Measurements from ENCODE around the gene TMEM126A. TPM values are rescaled to one million over a fixed set of nuclear protein-coding genes. Genes with fewer than 3 reads are reported as not detected.
"Not testable (repeated sequence)": the region's sequence is repeated elsewhere in the genome, so short reads cannot be mapped to it uniquely, and the experiment has no call there.

TMEM126A gene
- total and polyA plus RNA-seq, 2 experiments from 2014 or later: 24.7 to 71.1 TPM

DNA sequence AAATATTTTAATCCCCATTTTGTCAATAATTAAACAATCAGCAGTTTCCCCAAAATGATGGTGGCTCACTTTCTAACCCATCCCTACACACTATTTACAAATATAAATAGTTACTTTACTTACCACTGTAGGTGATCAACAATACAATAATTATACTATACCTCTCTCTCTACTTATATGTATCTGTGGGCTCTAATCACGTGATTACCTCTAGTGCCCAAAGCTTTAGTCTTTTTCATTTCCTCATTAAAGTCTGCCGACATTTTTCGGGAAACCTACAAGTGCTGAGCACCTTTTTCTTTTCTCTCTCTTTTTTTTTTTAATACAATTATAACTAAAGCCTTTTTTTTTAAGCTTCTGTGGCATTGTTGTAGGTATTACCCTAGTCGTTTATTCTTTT lies 44.5 kb upstream of the TMEM126A start (continued):
- TF ChIP-seq, protein P1, sequence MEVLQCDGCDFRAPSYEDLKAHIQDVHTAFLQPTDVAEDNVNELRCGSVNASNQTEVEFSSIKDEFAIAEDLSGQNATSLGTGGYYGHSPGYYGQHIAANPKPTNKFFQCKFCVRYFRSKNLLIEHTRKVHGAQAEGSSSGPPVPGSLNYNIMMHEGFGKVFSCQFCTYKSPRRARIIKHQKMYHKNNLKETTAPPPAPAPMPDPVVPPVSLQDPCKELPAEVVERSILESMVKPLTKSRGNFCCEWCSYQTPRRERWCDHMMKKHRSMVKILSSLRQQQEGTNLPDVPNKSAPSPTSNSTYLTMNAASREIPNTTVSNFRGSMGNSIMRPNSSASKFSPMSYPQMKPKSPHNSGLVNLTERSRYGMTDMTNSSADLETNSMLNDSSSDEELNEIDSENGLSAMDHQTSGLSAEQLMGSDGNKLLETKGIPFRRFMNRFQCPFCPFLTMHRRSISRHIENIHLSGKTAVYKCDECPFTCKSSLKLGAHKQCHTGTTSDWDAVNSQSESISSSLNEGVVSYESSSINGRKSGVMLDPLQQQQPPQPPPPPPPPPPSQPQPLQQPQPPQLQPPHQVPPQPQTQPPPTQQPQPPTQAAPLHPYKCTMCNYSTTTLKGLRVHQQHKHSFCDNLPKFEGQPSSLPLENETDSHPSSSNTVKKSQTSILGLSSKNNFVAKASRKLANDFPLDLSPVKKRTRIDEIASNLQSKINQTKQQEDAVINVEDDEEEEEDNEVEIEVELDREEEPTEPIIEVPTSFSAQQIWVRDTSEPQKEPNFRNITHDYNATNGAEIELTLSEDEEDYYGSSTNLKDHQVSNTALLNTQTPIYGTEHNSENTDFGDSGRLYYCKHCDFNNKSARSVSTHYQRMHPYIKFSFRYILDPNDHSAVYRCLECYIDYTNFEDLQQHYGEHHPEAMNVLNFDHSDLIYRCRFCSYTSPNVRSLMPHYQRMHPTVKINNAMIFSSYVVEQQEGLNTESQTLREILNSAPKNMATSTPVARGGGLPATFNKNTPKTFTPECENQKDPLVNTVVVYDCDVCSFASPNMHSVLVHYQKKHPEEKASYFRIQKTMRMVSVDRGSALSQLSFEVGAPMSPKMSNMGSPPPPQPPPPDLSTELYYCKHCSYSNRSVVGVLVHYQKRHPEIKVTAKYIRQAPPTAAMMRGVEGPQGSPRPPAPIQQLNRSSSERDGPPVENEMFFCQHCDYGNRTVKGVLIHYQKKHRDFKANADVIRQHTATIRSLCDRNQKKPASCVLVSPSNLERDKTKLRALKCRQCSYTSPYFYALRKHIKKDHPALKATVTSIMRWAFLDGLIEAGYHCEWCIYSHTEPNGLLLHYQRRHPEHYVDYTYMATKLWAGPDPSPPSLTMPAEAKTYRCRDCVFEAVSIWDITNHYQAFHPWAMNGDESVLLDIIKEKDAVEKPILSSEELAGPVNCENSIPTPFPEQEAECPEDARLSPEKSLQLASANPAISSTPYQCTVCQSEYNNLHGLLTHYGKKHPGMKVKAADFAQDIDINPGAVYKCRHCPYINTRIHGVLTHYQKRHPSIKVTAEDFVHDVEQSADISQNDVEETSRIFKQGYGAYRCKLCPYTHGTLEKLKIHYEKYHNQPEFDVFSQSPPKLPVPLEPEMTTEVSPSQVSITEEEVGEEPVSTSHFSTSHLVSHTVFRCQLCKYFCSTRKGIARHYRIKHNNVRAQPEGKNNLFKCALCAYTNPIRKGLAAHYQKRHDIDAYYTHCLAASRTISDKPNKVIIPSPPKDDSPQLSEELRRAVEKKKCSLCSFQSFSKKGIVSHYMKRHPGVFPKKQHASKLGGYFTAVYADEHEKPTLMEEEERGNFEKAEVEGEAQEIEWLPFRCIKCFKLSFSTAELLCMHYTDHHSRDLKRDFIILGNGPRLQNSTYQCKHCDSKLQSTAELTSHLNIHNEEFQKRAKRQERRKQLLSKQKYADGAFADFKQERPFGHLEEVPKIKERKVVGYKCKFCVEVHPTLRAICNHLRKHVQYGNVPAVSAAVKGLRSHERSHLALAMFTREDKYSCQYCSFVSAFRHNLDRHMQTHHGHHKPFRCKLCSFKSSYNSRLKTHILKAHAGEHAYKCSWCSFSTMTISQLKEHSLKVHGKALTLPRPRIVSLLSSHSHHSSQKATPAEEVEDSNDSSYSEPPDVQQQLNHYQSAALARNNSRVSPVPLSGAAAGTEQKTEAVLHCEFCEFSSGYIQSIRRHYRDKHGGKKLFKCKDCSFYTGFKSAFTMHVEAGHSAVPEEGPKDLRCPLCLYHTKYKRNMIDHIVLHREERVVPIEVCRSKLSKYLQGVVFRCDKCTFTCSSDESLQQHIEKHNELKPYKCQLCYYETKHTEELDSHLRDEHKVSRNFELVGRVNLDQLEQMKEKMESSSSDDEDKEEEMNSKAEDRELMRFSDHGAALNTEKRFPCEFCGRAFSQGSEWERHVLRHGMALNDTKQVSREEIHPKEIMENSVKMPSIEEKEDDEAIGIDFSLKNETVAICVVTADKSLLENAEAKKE (CRISPR knock-in tag; IDR thresholded peaks at IDR 0.05): no peak
- TF ChIP-seq EZH2phosphoT487 (IDR thresholded peaks at IDR 0.05; ENCODE audit: unreplicated experiment) (no peak), EZH2 (IDR thresholded peaks at IDR 0.05; ENCODE audit: low read depth, unreplicated experiment) (no peak), STAT1 (IDR thresholded peaks at IDR 0.05; ENCODE audit: unreplicated experiment) (no peak), ZNF114 (CRISPR knock-in tag; IDR thresholded peaks at IDR 0.05) (no peak)
- TF ChIP-seq, protein P2, sequence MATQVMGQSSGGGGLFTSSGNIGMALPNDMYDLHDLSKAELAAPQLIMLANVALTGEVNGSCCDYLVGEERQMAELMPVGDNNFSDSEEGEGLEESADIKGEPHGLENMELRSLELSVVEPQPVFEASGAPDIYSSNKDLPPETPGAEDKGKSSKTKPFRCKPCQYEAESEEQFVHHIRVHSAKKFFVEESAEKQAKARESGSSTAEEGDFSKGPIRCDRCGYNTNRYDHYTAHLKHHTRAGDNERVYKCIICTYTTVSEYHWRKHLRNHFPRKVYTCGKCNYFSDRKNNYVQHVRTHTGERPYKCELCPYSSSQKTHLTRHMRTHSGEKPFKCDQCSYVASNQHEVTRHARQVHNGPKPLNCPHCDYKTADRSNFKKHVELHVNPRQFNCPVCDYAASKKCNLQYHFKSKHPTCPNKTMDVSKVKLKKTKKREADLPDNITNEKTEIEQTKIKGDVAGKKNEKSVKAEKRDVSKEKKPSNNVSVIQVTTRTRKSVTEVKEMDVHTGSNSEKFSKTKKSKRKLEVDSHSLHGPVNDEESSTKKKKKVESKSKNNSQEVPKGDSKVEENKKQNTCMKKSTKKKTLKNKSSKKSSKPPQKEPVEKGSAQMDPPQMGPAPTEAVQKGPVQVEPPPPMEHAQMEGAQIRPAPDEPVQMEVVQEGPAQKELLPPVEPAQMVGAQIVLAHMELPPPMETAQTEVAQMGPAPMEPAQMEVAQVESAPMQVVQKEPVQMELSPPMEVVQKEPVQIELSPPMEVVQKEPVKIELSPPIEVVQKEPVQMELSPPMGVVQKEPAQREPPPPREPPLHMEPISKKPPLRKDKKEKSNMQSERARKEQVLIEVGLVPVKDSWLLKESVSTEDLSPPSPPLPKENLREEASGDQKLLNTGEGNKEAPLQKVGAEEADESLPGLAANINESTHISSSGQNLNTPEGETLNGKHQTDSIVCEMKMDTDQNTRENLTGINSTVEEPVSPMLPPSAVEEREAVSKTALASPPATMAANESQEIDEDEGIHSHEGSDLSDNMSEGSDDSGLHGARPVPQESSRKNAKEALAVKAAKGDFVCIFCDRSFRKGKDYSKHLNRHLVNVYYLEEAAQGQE (IDR thresholded peaks at IDR 0.05; ENCODE audit: unreplicated experiment): no peak

DNA sequence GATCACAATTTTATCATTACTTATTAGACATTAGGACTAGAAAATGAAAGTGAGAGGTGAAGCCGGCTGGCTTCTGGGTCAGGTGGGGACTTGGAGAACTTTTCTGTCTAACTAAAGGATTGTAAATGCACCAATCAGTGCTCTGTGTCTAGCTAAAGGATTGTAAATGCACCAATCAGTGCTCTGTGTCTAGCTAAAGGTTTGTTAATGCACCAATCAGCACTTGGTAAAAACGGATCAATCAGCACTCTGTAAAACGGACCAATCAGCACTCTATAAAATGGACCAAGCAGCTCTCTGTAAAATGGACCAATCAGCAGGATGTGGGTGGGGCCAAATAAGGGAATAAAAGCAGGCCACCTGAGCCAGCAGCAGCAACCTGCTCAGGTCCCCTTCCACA lies 41.5 kb upstream of the TMEM126A start:
- not testable (repeated sequence) for H2AFZ ChIP-seq; H3K27ac Mint-ChIP-seq; H3K4me2 ChIP-seq; H3K4me3 ChIP-seq; H4K20me1 ChIP-seq (replicated peaks; ENCODE audit: insufficient read depth); H3K27me3 Mint-ChIP-seq (ENCODE audit: insufficient read depth, low read depth, poor library complexity); H3K4me3 Mint-ChIP-seq; H3K79me2 ChIP-seq (replicated peaks; ENCODE audit: insufficient read depth); ATAC-seq; H3K27ac ChIP-seq (ENCODE audit: low read depth); H3F3A ChIP-seq (replicated peaks; ENCODE audit: low read depth); DNase-seq (ENCODE audit: low spot score); H3K36me3 ChIP-seq (ENCODE audit: insufficient read depth); H3K27me3 ChIP-seq (ENCODE audit: insufficient read depth)
- Histone ChIP-seq H3K9me2 (ENCODE audit: insufficient read depth) (peaks cover 11% of the 10 kb centered on the region; the same call in 1 of the 2 replicates), H3K4me1 (ENCODE audit: insufficient read depth) (peaks cover 26% of the 10 kb centered on the region; the same call in 1 of the 2 replicates)
- peaks cover 55% of the 10 kb centered on the region for H3K36me3 Mint-ChIP-seq (ENCODE audit: low read depth)
- H3K9me3 Mint-ChIP-seq: peaks cover 32% of the 10 kb centered on the region
- H3K4me1 Mint-ChIP-seq: peaks cover 34% of the 10 kb centered on the region

All from GM23338 (cell line).